HG02798 (cell line): ENCODE data around the gene SCARB1.
"Not testable (repeated sequence)": the region's sequence is repeated elsewhere in the genome, so short reads cannot be mapped to it uniquely, and the experiment has no call there.

ENCODE experiments used
- ATAC-seq: cut with Tn5 transposase; IDR thresholded peaks from one replicate; pipeline ENCODE4 v1.9.1; 2021; ENCODE audit warnings: mild to moderate bottlenecking; ENCODE audit not compliant: unreplicated experiment, poor library complexity

SCARB1 gene, protein sequence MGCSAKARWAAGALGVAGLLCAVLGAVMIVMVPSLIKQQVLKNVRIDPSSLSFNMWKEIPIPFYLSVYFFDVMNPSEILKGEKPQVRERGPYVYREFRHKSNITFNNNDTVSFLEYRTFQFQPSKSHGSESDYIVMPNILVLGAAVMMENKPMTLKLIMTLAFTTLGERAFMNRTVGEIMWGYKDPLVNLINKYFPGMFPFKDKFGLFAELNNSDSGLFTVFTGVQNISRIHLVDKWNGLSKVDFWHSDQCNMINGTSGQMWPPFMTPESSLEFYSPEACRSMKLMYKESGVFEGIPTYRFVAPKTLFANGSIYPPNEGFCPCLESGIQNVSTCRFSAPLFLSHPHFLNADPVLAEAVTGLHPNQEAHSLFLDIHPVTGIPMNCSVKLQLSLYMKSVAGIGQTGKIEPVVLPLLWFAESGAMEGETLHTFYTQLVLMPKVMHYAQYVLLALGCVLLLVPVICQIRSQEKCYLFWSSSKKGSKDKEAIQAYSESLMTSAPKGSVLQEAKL

DNA sequence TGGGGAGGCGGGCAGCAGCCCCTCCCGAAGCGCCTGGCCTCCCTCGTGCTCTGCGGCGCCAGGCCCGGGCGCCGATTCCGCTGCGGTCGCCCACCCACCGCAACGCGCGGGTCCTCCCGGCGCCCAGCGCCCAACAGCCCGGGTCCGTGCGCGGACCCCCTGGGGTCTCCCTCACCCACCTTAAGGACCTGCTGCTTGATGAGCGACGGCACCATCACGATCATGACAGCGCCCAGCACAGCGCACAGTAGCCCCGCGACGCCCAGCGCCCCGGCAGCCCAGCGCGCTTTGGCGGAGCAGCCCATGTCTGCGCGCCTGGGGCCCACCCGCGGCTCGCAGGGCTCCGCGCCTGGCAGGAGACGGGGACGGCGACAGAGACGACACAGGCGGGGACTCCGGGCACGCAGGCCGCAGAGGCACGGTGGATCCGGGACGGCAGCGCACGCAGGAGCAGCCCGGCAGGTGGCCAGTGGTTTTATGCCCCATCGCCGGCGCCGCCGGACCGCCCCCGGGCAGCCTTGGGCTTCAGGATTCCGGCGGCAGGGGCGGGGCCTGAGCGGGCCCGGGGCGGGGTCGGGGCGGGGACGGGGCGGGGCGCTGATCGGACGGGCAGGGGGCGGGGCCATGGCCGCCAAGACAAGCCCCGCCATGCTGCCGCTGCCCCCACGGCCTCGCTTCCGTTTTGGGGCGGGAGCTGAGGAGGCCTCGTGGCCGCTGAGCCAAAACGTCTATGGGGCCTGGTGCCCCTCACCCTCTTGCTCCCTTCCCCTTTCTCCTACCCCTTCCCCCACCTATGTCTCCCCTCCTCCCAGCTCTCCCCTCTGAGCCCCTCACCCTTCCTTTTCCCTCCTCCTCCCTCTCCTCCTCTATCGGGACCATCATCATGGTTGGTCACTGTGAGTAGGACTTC, at the start of gene SCARB1:
SCARB1 (minus strand) TSS at position 449 of the 910 bp plus-strand sequence; CDS start at position 305, 144 bp downstream.
- ATAC-seq, result peak; percentile 81

DNA sequence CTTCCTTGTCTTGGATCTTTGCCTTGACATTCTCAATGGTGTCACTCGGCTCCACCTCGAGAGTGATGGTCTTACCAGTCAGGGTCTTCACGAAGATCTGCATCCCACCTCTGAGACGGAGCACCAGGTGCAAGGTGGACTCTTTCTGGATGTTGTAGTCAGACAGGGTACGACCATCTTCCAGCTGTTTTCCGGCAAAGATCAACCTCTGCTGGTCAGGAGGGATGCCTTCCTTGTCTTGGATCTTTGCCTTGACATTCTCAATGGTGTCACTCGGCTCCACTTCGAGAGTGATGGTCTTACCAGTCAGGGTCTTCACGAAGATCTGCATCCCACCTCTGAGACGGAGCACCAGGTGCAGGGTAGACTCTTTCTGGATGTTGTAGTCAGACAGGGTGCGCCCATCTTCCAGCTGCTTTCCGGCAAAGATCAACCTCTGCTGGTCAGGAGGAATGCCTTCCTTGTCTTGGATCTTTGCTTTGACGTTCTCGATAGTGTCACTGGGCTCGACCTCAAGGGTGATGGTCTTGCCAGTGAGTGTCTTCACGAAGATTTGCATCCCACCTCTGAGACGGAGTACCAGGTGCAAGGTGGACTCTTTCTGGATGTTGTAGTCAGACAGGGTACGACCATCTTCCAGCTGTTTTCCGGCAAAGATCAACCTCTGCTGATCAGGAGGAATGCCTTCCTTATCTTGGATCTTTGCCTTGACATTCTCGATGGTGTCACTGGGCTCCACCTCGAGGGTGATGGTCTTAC, 49.0 kb upstream of the SCARB1 start:
- not testable (repeated sequence) for ATAC-seq

DNA sequence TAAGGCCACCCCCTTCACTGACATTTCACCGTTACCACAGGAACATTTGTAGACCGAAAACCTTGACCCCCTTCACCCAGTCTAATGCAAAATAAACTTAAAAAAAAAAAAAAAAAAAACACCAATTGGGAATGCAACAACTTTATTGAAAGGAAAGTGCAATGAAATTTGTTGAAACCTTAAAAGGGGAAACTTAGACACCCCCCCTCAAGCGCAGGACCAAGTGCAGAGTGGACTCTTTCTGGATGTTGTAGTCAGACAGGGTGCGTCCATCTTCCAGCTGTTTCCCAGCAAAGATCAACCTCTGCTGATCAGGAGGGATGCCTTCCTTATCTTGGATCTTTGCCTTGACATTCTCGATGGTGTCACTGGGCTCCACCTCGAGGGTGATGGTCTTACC, 47.9 kb upstream of the SCARB1 start:
- ATAC-seq, result not testable (repeated sequence)

DNA sequence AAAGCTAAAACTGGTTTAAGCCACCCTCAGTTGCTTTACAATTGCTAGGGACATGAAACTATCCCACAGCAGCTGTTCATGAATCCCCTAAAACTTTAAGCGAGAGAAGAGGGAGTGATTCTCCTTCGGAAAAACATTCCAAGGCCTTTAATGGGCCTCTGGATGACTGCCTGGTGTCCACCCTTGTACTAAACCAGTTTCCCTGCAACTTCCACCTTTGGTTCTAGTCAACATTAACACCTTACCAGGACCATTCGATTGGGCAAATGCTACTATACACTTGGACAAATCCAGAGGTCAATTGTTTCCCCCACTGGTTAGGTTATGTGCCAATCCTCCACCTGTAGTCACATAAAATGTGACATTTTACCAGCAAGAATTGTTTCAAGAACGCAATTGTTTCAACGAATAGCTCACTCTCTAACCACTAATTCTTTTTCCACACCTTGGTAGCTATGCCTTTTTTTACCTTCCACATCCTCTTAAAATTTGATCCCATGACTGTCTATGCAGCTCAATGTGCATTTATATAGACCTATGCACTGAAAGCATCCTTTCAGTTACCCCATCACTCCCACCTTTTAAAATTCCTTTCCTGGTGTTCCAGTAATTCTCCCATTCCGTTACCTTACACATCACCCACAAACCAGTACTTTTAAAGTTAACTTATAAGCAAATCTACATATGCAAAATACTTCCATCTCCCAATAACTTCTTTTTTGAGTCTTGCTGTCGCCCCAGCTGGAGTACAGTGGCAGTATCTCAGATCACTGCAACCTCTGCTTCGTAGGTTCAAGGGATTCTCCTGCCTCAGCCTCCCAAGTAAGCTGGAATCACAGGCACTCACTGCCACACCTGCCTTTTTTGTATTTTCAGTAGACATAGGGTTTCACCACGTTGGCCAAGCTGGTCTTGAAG, 47.2 kb upstream of the SCARB1 start:
- ATAC-seq, result no peak

DNA sequence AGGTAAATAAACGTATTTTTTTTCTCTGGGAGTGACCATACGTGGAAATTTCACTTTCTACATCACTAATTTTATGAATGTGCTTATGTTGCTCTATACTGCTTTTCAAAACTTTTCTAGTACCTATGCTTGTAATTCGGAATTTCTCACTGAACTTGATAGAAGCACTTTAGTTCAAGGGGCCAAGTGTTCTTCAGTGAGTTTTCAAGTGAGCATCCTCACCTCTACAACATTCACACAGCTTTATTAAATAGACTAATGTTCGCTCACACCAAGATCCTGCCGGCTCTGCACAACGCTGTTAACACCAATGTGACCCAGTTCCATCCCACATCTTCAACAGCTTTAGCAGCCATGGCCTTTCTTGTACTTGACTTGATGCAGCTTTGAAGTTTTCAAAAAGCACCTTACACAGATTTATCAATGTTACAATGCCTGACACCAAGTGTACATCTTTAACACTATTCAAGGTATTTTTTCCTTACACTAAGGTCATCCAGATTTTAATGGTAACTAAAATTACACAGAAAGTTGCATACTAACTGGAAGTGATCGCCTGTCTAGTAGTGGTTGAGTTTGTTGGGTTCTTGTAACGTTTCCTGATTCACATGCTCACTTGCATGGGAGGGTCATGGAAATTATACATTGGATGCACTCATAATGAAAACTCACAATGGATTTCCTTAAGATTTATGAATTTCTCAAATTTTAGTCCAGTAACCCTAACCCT, 46.3 kb upstream of the SCARB1 start:
- ATAC-seq, result no peak

DNA sequence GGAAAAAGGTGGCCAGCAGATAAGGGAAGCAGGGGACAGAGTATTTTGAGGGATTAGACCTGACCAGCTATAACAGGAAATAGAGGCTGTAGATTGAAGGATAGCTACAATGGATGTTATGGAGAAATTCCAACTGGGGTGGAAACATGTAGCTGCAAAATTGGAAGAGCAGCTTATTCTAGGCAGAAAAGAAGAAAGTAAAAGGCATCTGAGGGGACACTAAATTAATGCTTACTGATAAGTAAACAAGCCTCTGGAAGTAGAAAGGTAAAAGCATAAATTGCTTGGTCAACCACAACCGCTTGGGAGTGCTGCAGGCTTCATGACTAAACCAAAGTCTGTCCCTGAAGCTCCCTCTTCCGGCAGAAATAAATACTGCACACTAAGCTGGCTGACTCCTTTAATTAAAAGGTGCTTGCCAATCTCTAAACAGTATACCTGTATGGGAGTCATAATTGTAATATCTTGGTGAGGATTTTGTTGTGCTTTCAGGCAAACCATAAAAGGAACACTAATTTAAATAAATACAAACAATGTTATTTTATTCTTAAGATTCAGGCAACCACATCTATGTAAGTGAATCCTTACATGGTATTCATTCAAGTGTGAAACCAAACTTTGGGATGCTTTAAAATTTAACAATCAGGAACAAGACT, 43.1 kb upstream of the SCARB1 start:
- ATAC-seq, result peak; percentile 58

DNA sequence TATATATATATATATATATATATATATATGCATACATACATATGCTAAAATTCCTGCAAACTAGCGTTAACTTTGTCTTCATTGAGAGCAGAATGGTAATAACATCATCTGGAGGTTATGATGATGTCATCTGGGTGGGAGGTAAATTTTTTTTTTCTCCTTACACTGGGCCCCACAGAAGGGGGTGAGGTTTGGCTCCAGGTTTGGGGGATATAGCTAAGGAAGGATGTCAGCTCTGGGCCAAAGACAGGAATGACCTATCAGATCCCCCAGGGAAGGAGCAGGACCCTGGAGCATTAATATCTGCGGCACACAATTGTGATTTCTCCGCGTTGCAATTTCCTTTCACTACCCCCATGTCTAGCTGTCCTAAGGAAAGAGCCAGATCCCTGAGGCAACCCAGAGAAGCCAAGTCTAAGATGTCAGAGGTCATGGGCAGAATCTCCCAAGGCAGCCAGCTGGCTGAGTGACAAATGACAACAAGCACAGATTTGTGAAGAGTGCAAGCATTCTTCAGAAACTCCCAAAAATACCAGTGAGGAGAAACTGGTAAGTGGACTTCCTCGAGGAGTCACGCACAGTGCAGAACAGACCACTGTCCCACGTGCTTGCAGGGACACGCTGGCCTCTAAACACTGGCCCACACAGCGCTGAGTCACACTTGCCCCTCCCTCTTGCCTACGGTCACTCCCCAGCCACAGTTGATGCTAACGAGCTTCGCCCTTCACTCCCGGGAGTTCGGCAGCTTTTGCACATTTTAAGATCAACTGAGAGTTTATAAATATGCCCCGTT, 40.8 kb upstream of the SCARB1 start:
- no peak for ATAC-seq

DNA sequence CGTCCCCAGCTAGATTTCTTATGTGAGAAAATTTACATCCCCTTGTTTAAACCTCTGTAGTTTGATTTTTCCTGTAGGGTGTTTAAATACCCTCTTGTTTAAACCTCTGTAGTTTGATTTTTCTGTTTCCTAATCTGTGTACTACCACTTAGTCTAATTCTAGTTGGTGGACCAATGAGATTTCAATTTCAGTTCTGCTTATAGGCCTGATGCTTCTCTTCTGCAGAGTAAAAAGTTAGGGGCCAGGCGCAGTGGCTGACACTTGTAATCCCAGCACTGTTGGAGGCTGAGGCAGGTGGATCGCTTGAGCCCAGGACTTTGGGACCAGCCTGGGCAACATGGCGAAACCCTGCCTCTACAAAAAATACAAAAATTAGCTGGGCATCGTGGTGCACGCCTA, 39.3 kb upstream of the SCARB1 start:
- peak; percentile 42 for ATAC-seq

DNA sequence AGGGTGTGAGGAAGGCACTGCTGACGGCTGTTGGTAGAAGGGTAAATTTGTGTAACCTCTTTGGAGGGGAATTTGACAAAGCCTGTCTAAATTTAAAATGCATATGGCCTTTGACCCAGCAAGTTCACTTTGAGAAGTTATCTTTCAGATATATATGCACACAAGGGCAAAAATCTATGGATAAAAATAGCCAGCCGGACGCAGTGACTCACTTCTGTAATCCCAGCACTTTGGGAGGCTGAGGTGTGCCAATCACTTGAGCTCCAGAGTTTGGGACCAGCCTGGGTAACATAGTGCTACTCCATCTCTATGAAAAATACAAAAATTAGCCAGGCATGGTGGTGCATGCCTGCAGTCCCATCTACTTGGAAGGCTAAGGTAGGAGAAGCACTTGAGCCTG, 37.3 kb upstream of the SCARB1 start:
- ATAC-seq, result no peak

DNA sequence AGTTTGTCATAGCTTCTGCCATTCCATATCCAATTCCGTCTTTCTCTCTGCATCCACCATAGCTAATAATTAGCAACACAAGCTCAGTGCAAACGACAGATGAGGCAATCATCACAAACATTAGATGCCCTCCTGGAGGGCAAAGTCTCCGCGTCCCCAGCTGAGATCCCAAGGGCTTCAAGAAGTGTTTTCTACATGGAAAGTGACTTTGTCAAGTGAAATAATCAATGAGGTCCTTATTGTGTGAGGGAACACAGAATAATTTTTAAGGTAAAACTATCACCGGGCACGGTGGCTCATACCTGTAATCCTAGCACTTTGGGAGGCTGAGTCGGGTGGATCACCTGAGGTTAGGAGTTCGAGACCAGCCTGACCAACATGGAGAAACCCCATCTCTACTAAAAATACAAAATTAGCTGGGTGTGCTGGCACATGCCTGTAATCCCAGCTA, 36.7 kb upstream of the SCARB1 start:
- not testable (repeated sequence) for ATAC-seq

DNA sequence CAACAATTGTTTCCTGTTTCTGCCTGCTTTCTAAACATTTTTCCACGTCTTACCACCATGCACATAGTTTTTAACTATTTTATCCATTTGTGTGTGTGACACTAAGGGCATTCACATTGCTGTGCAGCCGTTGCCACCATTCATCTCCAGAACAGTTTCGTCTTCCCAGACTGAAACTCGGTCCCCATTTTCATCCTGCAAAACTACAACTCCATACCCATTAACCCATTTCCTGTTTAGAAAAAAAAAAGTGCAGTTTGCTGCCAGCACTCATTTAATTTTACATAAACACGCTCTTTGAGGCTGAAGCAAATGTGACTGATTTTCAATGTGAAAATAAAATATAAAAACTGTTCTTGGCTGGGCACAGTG, 35.2 kb upstream of the SCARB1 start:
- no peak for ATAC-seq

DNA sequence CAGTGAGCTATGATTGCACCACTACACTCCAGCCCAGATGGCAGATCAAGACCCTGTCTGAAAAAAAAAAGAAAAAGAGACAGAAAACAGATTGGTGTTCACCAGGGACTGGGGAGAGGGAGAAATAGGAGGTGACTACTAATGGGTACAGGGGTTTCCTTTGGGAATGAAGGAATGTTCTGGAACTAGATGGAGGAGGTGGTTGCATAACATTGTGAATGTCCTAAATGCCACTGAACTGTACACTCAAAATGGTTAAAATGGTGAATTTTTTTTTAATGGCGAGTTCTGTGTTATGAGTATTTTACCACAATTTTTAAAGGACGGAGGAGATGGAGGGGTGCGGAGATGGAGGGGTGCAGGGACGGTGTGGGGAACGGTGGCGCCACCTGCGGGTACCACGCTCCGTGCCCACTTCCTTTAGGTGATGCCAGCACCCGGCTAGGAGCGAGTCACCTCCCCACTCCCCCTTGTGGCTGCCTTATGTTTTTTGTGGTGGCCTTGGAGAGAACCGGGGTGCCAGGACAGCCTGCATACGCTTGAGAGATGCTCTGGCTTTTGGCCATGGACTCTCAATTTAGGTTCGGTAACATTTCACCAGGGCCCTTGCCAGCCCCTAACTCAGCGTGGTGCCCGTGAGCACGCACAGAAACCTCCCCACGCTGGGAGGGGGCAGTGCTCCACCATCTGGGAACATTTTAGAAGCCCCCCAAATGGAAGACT, 34.7 kb upstream of the SCARB1 start:
- ATAC-seq, result peak; percentile 37

DNA sequence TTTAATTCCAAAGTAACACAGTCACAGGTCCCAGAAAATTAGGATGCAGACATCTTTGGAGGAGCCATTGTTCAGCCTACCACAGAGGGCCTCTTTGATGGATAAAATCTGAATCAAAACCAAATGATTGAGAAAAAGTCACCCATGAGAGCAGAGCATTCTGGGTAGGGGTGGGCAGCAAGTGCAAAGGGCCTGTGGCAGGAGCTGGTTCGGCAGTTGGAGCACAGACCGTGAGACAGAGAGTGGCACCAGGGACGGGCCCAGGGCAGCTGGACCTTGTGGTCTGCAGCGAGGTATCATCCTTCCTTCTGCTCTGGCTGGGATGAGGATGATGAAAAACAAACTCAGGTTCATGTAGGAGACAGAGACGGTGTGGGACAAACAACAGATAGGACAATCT, 32.8 kb upstream of the SCARB1 start:
- no peak for ATAC-seq

DNA sequence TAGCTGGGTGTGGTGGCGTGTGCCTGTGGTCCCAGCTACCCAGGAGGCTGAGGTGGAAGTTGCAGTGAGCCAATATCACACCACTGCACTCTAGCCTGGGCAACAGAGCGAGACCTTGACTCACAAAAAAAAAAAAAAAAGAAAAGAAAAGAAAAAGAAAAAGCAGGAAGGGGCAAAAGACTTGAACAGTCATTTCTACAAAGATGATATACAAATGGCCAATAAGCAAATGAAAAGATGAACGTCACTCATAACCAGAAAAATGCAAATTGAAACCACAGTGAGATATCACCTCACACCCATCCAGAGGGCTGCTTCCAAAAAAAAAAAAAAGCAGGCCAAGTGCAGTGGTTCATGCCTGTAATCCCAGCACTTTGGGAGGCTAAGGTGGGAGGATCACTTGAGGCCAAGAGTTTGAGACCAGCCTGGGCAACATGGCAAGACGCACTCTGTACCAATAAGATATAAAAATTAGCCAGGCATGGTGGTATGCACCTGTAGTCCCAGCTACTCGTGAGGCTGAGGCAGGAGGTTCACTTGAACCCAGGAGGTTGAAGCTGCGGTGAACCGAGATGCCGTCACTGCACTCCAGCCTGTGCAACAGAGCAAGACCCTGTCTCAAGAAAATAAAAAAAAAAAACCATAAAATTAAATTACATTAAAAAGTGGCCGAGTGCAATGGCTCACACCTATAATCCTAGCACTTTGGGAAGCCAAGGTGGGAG, 30.3 kb upstream of the SCARB1 start:
- peak; percentile 66 for ATAC-seq

DNA sequence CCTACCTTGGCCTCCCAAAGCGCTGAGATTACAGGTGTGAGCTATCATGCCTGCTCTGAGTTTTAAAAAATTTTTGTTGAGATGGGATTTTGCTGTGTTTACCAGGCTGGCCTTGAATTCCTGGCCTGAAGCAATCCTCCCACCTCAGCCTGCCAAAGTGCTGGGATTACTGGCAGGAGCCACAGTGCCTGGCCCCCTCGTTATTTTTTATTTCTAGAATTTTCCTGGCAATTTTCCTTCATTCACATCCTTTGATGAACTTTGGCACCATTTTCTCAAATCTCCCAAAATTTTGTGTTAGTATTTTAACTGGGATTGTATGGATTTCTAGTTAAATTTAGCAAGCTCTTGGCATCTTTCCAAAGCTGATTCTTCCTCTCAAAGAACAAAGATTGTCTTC, 24.6 kb upstream of the SCARB1 start:
- ATAC-seq, result no peak

DNA sequence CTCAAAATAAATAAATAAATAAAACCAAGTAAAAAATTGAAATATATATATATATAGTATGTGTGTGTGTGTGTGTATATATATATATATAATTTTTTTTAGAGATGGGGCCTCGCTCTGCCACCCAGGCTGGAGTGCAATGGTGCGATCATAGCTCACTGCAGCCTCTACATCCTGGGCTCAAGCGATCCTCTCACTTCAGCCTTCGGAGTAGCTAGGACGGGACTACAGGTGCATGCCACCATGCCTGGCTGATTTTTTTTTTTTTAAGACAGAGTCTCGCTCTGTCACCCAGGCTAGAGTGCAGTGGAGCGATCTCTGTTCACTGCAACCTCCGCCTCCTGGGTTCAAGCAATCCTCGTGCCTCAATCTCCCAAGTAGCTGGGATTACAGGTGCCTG, 24.1 kb upstream of the SCARB1 start:
- ATAC-seq, result not testable (repeated sequence)
